SK-N-SH (cell line): ENCODE data around the gene GPR183. TPM values are rescaled to one million over a fixed set of nuclear protein-coding genes. Genes with fewer than 3 reads are reported as not detected.

ENCODE experiments used
- CTCF ChIA-PET: fragments of 300-600, 350-600 bp; formaldehyde crosslinking; extraction: SDS; loops from one replicate; lab custom pipeline; 2021; lab: Yijun Ruan, JAX
- POLR2A ChIA-PET: fragments of 350-600 bp; sonication (Branson Sonifier 250); formaldehyde crosslinking; extraction: SDS; loops from one replicate; lab custom pipeline; 2020; ENCODE audit warnings: antibody characterized with exemption, inconsistent platforms; lab: Yijun Ruan, JAX
- DNase-seq: peaks from one replicate; pipeline ENCODE4 v3.0.0; 2012
- H2AFZ ChIP-seq: fragments of 200-600 bp; sonication (generic); 2 replicates; pipeline ENCODE4 v1.8.1; 2016; ENCODE audit warnings: antibody characterized with exemption, mild to moderate bottlenecking, low read depth
- H3F3A ChIP-seq: fragments of 200-600 bp; sonication (generic); replicated peaks from 2 replicates; pipeline ENCODE3; 2016; ENCODE audit warnings: antibody characterized with exemption, mild to moderate bottlenecking; ENCODE audit not compliant: insufficient read depth
- H3K27ac ChIP-seq, 2 experiments: fragments of 200-500 bp in 1 of 2; fragments of 200-600 bp in 1 of 2; sonication (Bioruptor generic) in 1 of 2; sonication (generic), shearing (Covaris generic) in 1 of 2; 2 replicates each; pipeline versions ENCODE4 v1.5.1 to v1.6.1; 2014 to 2016; ENCODE audit warnings: low read depth in 2 of 2, inconsistent platforms in 1 of 2, low read length in 1 of 2, mild to moderate bottlenecking in 1 of 2, mixed read lengths in 1 of 2
- H3K27me3 ChIP-seq: fragments of 200-600 bp; sonication (generic), shearing (Covaris generic); 2 replicates; pipeline ENCODE4 v1.6.1; 2016; ENCODE audit warnings: mixed run types; ENCODE audit not compliant: insufficient read depth
- H3K36me3 ChIP-seq, 2 experiments: fragments of 200-500 bp in 1 of 2; fragments of 200-600 bp in 1 of 2; sonication (Bioruptor generic) in 1 of 2; sonication (generic) in 1 of 2; replicated peaks in 1 of 2; 2 replicates each; pipeline versions ENCODE3 to v1.5.1; 2014 to 2016; ENCODE audit warnings: low read length in 1 of 2, mild to moderate bottlenecking in 1 of 2; ENCODE audit not compliant: insufficient read depth in 2 of 2, control insufficient read depth in 1 of 2
- H3K4me1 ChIP-seq, 2 experiments: fragments of 200-500 bp in 1 of 2; fragments of 200-600 bp in 1 of 2; sonication (Bioruptor generic) in 1 of 2; sonication (generic), shearing (Covaris generic) in 1 of 2; 2 replicates each; pipeline versions ENCODE4 v1.5.1 to v1.6.1; 2014 to 2016; ENCODE audit warnings: low read depth in 1 of 2, low read length in 1 of 2, mixed run types in 1 of 2; ENCODE audit not compliant: insufficient read depth in 2 of 2, control insufficient read depth in 1 of 2
- H3K4me2 ChIP-seq: fragments of 200-600 bp; sonication (generic), shearing (Covaris generic); 2 replicates; pipeline ENCODE4 v1.6.1; 2017; ENCODE audit warnings: mixed run types
- H3K4me3 ChIP-seq, 2 experiments: fragments of 200-500 bp in 1 of 2; fragments of 200-600 bp in 1 of 2; sonication (Bioruptor generic) in 1 of 2; sonication (generic), shearing (Covaris generic) in 1 of 2; 2 replicates each; pipeline versions ENCODE4 v1.5.1 to v1.8.1; 2014 to 2016; ENCODE audit warnings: low read depth in 2 of 2, inconsistent platforms in 1 of 2, low read length in 1 of 2, mild to moderate bottlenecking in 1 of 2, mixed read lengths in 1 of 2, moderate library complexity in 1 of 2
- H3K79me2 ChIP-seq: fragments of 200-600 bp; sonication (generic); 2 replicates; pipeline ENCODE4 v1.8.1; 2017; ENCODE audit warnings: mild to moderate bottlenecking; ENCODE audit not compliant: insufficient read depth
- H3K9ac ChIP-seq: fragments of 200-600 bp; sonication (generic); 2 replicates; pipeline ENCODE4 v1.6.1; 2017; ENCODE audit warnings: mixed run types
- H3K9me2 ChIP-seq: fragments of 200-600 bp; sonication (generic); 2 replicates; pipeline ENCODE4 v1.6.1; 2017; ENCODE audit warnings: mixed run types
- H3K9me3 ChIP-seq: fragments of 200-600 bp; sonication (generic); 2 replicates; pipeline ENCODE4 v1.6.1; 2017; ENCODE audit warnings: mixed run types, mild to moderate bottlenecking, moderate library complexity
- H4K20me1 ChIP-seq: fragments of 200-600 bp; sonication (generic); 2 replicates; pipeline ENCODE4 v1.6.1; 2017; ENCODE audit warnings: mild to moderate bottlenecking, mixed run types; ENCODE audit not compliant: insufficient read depth
- ELF1 ChIP-seq: IDR thresholded peaks from 2 replicates; pipeline ENCODE4 v1.4.0; 2012
- EP300 ChIP-seq, 2 experiments: IDR thresholded peaks; 2 replicates each; pipeline versions ENCODE4 v1.4.0 to v1.6.1; 2012; ENCODE audit warnings: borderline replicate concordance in 1 of 2, low read depth in 1 of 2, low read length in 1 of 2
- FOXM1 ChIP-seq: IDR thresholded peaks from 2 replicates; pipeline ENCODE4 v1.4.0; 2012; ENCODE audit warnings: low read depth, mild to moderate bottlenecking
- GABPA ChIP-seq: IDR thresholded peaks from 2 replicates; pipeline ENCODE4 v1.4.0; 2012; ENCODE audit warnings: low read depth, mild to moderate bottlenecking
- MXI1 ChIP-seq: IDR thresholded peaks from 2 replicates; pipeline ENCODE4 v1.6.1; 2012; ENCODE audit warnings: mild to moderate bottlenecking, low read depth, low read length, improper control_type of control experiment
- NFIC ChIP-seq: IDR thresholded peaks from 2 replicates; pipeline ENCODE4 v1.4.0; 2012; ENCODE audit warnings: borderline replicate concordance
- PBX3 ChIP-seq: IDR thresholded peaks from 2 replicates; pipeline ENCODE4; 2012
- RCOR1 ChIP-seq: fragments of 150-350 bp; IDR thresholded peaks from 2 replicates; pipeline ENCODE4 v1.6.1; 2017; ENCODE audit warnings: antibody characterized with exemption, low read length
- RXRA ChIP-seq: IDR thresholded peaks from 2 replicates; pipeline ENCODE4 v1.4.0; 2012; ENCODE audit warnings: low read depth, mild to moderate bottlenecking, borderline replicate concordance
- TCF12 ChIP-seq: IDR thresholded peaks from 2 replicates; pipeline ENCODE4 v1.4.0; 2012
- USF2 ChIP-seq: fragments of 150-350 bp; IDR thresholded peaks from 2 replicates; pipeline ENCODE4 v1.6.1; 2017; ENCODE audit warnings: antibody characterized with exemption, low read length, low read depth, borderline replicate concordance
- YY1 ChIP-seq: IDR thresholded peaks from 2 replicates; pipeline ENCODE4 v1.4.0; 2012; ENCODE audit warnings: low read depth, mild to moderate bottlenecking
- whole genome bisulfite sequencing: methylation state at CpG from one replicate; pipeline ENCODE4 v1.1.6; 2017; ENCODE audit warnings: low lambda C conversion rate; 5-methylcytosine and 5-hydroxymethylcytosine counted together
- polyA plus RNA-seq, 3 experiments: library from polyadenylated mRNA; depleted of rRNA; stranded (reverse); fragments of >200 nt; gene quantifications; 2 replicates each; pipeline ENCODE4 v1.2.3, GENCODE V29; 2012
- TF ChIP-seq, protein P1 (sequence below): IDR thresholded peaks from 2 replicates; pipeline ENCODE4 v1.6.1; 2012; ENCODE audit warnings: mild to moderate bottlenecking, low read depth, low read length, moderate library complexity

Gene GPR183
- polyA plus RNA-seq, 1 of the 3 experiments (the other 2 are of a cell fraction): 0.07 TPM

- Histone ChIP-seq H3K9me2 (no peaks in the 10 kb centered on the region), H3K4me2 (no peak overlapping the region), H3K27me3 (no peaks in the 10 kb centered on the region), H3F3A (no peaks in the 10 kb centered on the region), H3K36me3 (peaks cover 14 to 47% of the 10 kb centered on the region in 2 experiments), H3K4me3 (no peak overlapping the region), H3K27ac (no peak overlapping the region), H3K9ac (no peak overlapping the region), H4K20me1 (no peaks in the 10 kb centered on the region), H3K4me1 (peaks cover 0 to 2% of the 10 kb centered on the region in 2 experiments; a peak in 1 of 4 replicates), H3K9me3 (no peaks in the 10 kb centered on the region), H2AFZ (no peak overlapping the region), H3K79me2 (no peaks in the 10 kb centered on the region)
- CTCF ChIA-PET: interaction anchor here (1.0 to 1.5 kb wide), 2 partner anchors 9 to 21 kb away, joined by 3 to 4 read pairs; no protein-coding TSS in a partner anchor
- DNase-seq: no peak
- 78% methylated on average over 10 of the region's 10 CpGs for WGBS
- TF ChIP-seq ELF1: no peak
- TF ChIP-seq TCF12: no peak
- TF ChIP-seq FOXM1: no peak
- TF ChIP-seq MXI1: no peak
- TF ChIP-seq GABPA: no peak
- TF ChIP-seq RXRA: no peak
- TF ChIP-seq USF2: no peak
- TF ChIP-seq, protein P1, sequence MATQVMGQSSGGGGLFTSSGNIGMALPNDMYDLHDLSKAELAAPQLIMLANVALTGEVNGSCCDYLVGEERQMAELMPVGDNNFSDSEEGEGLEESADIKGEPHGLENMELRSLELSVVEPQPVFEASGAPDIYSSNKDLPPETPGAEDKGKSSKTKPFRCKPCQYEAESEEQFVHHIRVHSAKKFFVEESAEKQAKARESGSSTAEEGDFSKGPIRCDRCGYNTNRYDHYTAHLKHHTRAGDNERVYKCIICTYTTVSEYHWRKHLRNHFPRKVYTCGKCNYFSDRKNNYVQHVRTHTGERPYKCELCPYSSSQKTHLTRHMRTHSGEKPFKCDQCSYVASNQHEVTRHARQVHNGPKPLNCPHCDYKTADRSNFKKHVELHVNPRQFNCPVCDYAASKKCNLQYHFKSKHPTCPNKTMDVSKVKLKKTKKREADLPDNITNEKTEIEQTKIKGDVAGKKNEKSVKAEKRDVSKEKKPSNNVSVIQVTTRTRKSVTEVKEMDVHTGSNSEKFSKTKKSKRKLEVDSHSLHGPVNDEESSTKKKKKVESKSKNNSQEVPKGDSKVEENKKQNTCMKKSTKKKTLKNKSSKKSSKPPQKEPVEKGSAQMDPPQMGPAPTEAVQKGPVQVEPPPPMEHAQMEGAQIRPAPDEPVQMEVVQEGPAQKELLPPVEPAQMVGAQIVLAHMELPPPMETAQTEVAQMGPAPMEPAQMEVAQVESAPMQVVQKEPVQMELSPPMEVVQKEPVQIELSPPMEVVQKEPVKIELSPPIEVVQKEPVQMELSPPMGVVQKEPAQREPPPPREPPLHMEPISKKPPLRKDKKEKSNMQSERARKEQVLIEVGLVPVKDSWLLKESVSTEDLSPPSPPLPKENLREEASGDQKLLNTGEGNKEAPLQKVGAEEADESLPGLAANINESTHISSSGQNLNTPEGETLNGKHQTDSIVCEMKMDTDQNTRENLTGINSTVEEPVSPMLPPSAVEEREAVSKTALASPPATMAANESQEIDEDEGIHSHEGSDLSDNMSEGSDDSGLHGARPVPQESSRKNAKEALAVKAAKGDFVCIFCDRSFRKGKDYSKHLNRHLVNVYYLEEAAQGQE: no peak
- TF ChIP-seq PBX3: no peak
- no peak for TF ChIP-seq RCOR1
- TF ChIP-seq YY1: no peak
- no peak for TF ChIP-seq EP300 (IDR thresholded peaks at IDR 0.05; ENCODE audit: borderline replicate concordance in 1 of 2, low read depth in 1 of 2, low read length in 1 of 2)
- TF ChIP-seq NFIC: no peak
- POLR2A ChIA-PET: no interaction called here
Measured at GRCh38 chr13:99342723-99343315, 35.6 kb upstream of the GPR183 start.
